Heart left ventricle (tissue), 13 donors: ENCODE results near the gene MIF4GD.

ENCODE experiments used
- POLR2A ChIP-seq, 2 donors: fragments of 450-650 bp; IDR thresholded peaks; one replicate each; pipeline ENCODE4 v1.6.1; 2017; ENCODE audit warnings: antibody characterized with exemption in 2 of 2, mild to moderate bottlenecking in 2 of 2, moderate library complexity in 2 of 2
- TF ChIP-seq, protein P1 (sequence below), 12 donors: fragments of 200-600 bp; sonication (generic) in 4 of 12; IDR thresholded peaks; one replicate each; pipeline versions ENCODE4 v1.5.0 to v1.8.0; 2018 to 2022; ENCODE audit warnings: antibody characterized with exemption in 12 of 12, mild to moderate bottlenecking in 5 of 12
- donor health status: ischemic (EF 13 %, LVEDD 7.1; RV severe dilation, severe dysfunction).
- donor health status: DM: no; HTN: yes; CAD: no.
- donor health status: DM: no; HTN: no; CAD: no.
- donor health status: ischemic (EF 25% LVEDD 6.9; RV normal size, moderate dysfunction).
- donor health status: ischemic (EF 25% LVEDD 5.7; RV mildly dilated, moderate dysfunction).
- donor health status: ischemic (EF 35%, LVEDD 5.7; RV mildly dilated, moderate dysfunction).
- donor health status: nonischemic (EF 11% LVEDD 7.7; RV severe dilation, severe dysfunction).
- donor health status: DM: yes; HTN: yes; CAD: no.
- donor health status: PGD.
- donor health status: ischemic (EF 29% LVEDD 5.4; RV normal size, mild dysfunction).
- donor health status: nonischemic (EF 23%, LVEDD 6.1; RV moderate dilation, normal function).

DNA sequence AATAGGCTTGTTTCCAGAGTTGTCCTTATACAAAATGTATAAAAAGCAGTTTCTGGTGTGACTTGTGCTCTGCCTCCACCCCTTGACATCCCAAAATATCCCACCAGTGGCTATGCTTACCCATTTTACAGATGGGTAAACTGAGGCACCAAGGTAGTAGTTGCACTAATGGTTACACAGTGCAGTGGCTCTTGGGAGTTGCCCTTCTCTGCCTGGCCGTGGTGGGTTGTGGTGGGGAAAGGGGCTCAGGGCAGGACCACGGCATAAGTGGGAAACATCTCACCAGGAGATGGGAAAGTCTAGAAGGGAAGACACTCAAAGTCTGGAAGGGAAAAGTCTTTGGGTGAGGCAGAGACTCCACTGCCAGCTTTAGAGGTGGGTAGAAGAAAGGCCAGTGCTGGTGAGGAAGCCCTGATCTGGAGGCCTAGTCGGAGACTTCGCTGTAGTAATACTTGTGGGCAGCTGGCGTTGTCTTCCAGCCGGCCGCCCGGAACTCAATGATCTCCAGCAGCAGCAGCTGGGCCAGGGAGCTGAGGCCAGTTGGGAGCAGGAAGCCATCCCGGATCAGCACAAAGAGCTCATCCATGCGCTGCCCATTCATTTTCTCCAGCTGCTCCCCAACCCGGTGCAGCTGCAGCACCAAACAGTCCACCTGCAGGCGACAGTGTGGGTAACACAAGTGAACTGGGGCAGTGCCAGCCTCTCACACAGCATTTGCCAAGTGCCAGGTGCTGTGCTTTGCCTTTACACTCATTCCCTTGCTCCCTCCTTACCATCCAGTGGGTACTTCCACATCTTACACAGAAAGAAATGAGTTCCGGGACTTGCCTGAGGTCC, 4.5 kb downstream of the MIF4GD start:
- TF ChIP-seq, protein P1, sequence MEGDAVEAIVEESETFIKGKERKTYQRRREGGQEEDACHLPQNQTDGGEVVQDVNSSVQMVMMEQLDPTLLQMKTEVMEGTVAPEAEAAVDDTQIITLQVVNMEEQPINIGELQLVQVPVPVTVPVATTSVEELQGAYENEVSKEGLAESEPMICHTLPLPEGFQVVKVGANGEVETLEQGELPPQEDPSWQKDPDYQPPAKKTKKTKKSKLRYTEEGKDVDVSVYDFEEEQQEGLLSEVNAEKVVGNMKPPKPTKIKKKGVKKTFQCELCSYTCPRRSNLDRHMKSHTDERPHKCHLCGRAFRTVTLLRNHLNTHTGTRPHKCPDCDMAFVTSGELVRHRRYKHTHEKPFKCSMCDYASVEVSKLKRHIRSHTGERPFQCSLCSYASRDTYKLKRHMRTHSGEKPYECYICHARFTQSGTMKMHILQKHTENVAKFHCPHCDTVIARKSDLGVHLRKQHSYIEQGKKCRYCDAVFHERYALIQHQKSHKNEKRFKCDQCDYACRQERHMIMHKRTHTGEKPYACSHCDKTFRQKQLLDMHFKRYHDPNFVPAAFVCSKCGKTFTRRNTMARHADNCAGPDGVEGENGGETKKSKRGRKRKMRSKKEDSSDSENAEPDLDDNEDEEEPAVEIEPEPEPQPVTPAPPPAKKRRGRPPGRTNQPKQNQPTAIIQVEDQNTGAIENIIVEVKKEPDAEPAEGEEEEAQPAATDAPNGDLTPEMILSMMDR (IDR thresholded peaks at IDR 0.05): no peak
- no peak for TF ChIP-seq POLR2A (IDR thresholded peaks at IDR 0.05)
